SIG-M5 treated with dmso at 0.1 percent for 504 hours (cell line): ENCODE measurements around the gene GJA4.

ENCODE experiments used
- DNase-seq: peaks from one replicate; lab custom pipeline; 2025; ENCODE audit not compliant: unreplicated experiment; lab: John Stamatoyannopoulos, UW

GJA4 gene

GRCh38 chr1:34792868-34793727 is at the start of gene GJA4:
Gene GJA4, plus strand, starts transcription at chr1:34792999. Its CDS starts 1,215 bp downstream, at chr1:34794214.
- DNase-seq, result no peak

- DNase-seq, result no peak
Observed at GRCh38 chr1:34743775-34744174, 49.0 kb upstream of the GJA4 start.

GRCh38 chr1:34744851-34745250 is 47.9 kb upstream of the GJA4 start:
- no peak for DNase-seq

- no peak for DNase-seq
Observed at GRCh38 chr1:34745666-34746065, 47.1 kb upstream of the GJA4 start.

GRCh38 chr1:34746101-34746500 is 46.7 kb upstream of the GJA4 start:
- DNase-seq, result no peak

GRCh38 chr1:34746785-34747637 is 45.8 kb upstream of the GJA4 start:
- DNase-seq, result no peak

GRCh38 chr1:34747638-34747941 is 45.2 kb upstream of the GJA4 start:
- DNase-seq, result no peak

- no peak for DNase-seq
Observed at GRCh38 chr1:34749992-34750391, 42.8 kb upstream of the GJA4 start.

- DNase-seq, result no peak
Observed at GRCh38 chr1:34750610-34751009, 42.2 kb upstream of the GJA4 start.

GRCh38 chr1:34753163-34753562 is 39.6 kb upstream of the GJA4 start:
- no peak for DNase-seq

- no peak for DNase-seq
Observed at GRCh38 chr1:34754964-34755637, 37.7 kb upstream of the GJA4 start, which contains the start of gene GJB5. Gene GJB5, plus strand, starts transcription at chr1:34755047. Its CDS starts 2,284 bp downstream, at chr1:34757331.

- no peak for DNase-seq
Observed at GRCh38 chr1:34755961-34756360, 36.8 kb upstream of the GJA4 start.

GRCh38 chr1:34757386-34757785 is 35.4 kb upstream of the GJA4 start:
- DNase-seq, result no peak

- DNase-seq, result no peak
Observed at GRCh38 chr1:34758751-34759150, 34.0 kb upstream of the GJA4 start.

GRCh38 chr1:34759503-34760357 is 33.1 kb upstream of the GJA4 start, which contains the start of gene GJB4:
Gene GJB4, plus strand, starts transcription at chr1:34759740. Its CDS starts 1,515 bp downstream, at chr1:34761255.
- DNase-seq, result no peak

- DNase-seq, result no peak
Observed at GRCh38 chr1:34761176-34761761, 31.5 kb upstream of the GJA4 start.

- no peak for DNase-seq
Observed at GRCh38 chr1:34761776-34762307, 31.0 kb upstream of the GJA4 start.

GRCh38 chr1:34762474-34763141 is 30.2 kb upstream of the GJA4 start:
- no peak for DNase-seq

GRCh38 chr1:34763142-34763781 is 29.5 kb upstream of the GJA4 start:
- no peak for DNase-seq
